ENCODE data around the gene VAV2. TPM values are rescaled to one million over a fixed set of nuclear protein-coding genes. Genes with fewer than 3 reads are reported as not detected.

The VAV2 gene
- total RNA-seq, 1 experiment from 2014 or later = 9.7 TPM

- Histone ChIP-seq H3K27me3 (ENCODE audit: low read length) (no peaks in the 10 kb centered on the region), H3K9me2 (replicated peaks; ENCODE audit: low read length) (no peaks in the 10 kb centered on the region), H3K36me3 (ENCODE audit: low read depth, low read length) (no peaks in the 10 kb centered on the region), H3K4me1 (ENCODE audit: insufficient read depth, low read length) (no peaks in the 10 kb centered on the region), H3F3A (ENCODE audit: low read length, unreplicated experiment) (no peaks in the 10 kb centered on the region), H2AFZ (ENCODE audit: low read length) (no peak overlapping the region), H3K27ac (ENCODE audit: low read length) (no peak overlapping the region), H3K4me2 (ENCODE audit: low read length) (no peak overlapping the region), H3K9ac (ENCODE audit: low read length) (no peak overlapping the region), H4K20me1 (ENCODE audit: low read length) (no peaks in the 10 kb centered on the region), H3K4me3 (ENCODE audit: low read length) (no peak overlapping the region), H3K79me2 (ENCODE audit: low read length) (no peaks in the 10 kb centered on the region), H3K9me3 (ENCODE audit: low read length) (no peaks in the 10 kb centered on the region)
- DNase-seq = no peak
- TF ChIP-seq EZH2phosphoT487 (IDR thresholded peaks at IDR 0.05; ENCODE audit: borderline replicate concordance, low read length) = no peak
- TF ChIP-seq, protein P1, sequence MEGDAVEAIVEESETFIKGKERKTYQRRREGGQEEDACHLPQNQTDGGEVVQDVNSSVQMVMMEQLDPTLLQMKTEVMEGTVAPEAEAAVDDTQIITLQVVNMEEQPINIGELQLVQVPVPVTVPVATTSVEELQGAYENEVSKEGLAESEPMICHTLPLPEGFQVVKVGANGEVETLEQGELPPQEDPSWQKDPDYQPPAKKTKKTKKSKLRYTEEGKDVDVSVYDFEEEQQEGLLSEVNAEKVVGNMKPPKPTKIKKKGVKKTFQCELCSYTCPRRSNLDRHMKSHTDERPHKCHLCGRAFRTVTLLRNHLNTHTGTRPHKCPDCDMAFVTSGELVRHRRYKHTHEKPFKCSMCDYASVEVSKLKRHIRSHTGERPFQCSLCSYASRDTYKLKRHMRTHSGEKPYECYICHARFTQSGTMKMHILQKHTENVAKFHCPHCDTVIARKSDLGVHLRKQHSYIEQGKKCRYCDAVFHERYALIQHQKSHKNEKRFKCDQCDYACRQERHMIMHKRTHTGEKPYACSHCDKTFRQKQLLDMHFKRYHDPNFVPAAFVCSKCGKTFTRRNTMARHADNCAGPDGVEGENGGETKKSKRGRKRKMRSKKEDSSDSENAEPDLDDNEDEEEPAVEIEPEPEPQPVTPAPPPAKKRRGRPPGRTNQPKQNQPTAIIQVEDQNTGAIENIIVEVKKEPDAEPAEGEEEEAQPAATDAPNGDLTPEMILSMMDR (conservative IDR thresholded peaks at IDR 0.05; ENCODE audit: low read depth, low read length) = no peak
- TF ChIP-seq EZH2 (IDR thresholded peaks at IDR 0.05; ENCODE audit: low read length, unreplicated experiment) = no peak
- no TSS peak for BruUV-seq (replicated peaks)
- POLR2A ChIA-PET (ENCODE audit: unreplicated experiment) = no interaction called here
- no peak for ATAC-seq
- CTCF ChIA-PET = no interaction called here
- intact Hi-C loops (cut with micrococcal nuclease) = no loop called here
These were observed 173.7 kb downstream of the VAV2 start for GRCh38 chr9:133818444-133818843.

DNA sequence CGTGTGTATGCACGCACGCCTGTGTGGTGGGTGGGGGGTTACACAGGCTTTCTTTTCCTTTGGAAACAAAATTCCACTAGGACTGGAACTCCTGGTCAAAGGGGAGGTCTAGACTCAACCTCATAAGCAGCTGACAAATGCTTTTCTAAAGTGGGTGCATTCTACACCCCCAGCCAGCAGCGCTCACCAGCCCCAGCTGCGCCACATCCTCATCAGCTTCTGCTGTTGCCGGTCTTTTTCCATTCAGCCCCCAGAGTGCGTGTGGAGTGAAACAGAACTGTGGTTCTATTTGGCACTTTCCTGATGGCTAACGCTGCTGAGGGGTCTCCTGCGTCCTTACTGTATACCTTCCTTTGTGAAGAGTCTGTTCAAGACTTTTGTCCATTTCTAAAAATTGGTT is 176.3 kb downstream of the VAV2 start:
- no peaks in the 10 kb centered on the region for H3F3A ChIP-seq (ENCODE audit: low read length, unreplicated experiment)
- no peak overlapping the region for H3K4me3 ChIP-seq (ENCODE audit: low read length)
- no peak overlapping the region for H3K4me2 ChIP-seq (ENCODE audit: low read length)
- H3K9me3 ChIP-seq (ENCODE audit: low read length) = no peaks in the 10 kb centered on the region
- ChIA-PET CTCF (no interaction called here), POLR2A (ENCODE audit: unreplicated experiment) (no interaction called here)
- H3K27me3 ChIP-seq (ENCODE audit: low read length) = no peaks in the 10 kb centered on the region
- H3K4me1 ChIP-seq (ENCODE audit: insufficient read depth, low read length) = no peaks in the 10 kb centered on the region
- no peaks in the 10 kb centered on the region for H3K36me3 ChIP-seq (ENCODE audit: low read depth, low read length)
- H3K9me2 ChIP-seq (replicated peaks; ENCODE audit: low read length) = no peaks in the 10 kb centered on the region
- no peaks in the 10 kb centered on the region for H4K20me1 ChIP-seq (ENCODE audit: low read length)
- no peaks in the 10 kb centered on the region for H3K79me2 ChIP-seq (ENCODE audit: low read length)
- no peak overlapping the region for H3K27ac ChIP-seq (ENCODE audit: low read length)
- DNase-seq (no peak), ATAC-seq (no peak)
- H2AFZ ChIP-seq (ENCODE audit: low read length) = no peak overlapping the region
- TF ChIP-seq EZH2phosphoT487 (IDR thresholded peaks at IDR 0.05; ENCODE audit: borderline replicate concordance, low read length) (no peak), EZH2 (IDR thresholded peaks at IDR 0.05; ENCODE audit: low read length, unreplicated experiment) (no peak)
- TF ChIP-seq, protein P1 (conservative IDR thresholded peaks at IDR 0.05; ENCODE audit: low read depth, low read length) = no peak
- no TSS peak for BruUV-seq (replicated peaks)
- no peak overlapping the region for H3K9ac ChIP-seq (ENCODE audit: low read length)
- intact Hi-C loops (cut with micrococcal nuclease) = no loop called here

DNA sequence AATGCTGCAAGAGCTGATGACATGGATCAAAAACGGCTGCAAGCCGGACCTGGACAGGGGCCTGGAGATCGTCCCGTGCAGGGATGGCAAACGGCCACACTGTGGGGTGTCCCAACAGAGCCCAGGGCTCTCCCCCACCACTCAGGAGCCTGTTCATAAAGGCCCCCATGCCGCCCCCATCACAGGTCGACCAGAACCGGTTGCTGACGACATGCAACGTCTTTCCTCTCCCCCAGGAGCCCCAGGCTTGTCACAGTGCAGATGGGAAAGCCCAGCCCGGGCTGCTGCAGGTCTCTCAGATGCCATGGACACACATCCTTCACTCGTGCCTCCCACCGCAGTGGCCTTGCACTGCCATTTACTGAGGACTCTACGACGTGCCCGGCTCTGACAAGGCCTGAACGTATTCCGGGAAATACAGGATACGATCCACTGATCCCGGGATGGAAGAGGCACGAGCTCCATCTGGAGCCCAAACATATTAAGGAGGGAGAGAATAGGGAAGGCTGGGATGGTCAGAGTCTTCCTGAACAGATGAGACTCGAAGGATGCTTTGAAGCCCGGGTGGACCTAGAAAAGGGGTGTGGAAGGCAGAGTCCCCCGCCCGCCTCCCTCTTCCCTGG is 177.4 kb downstream of the VAV2 start:
- Histone ChIP-seq H3K9ac (ENCODE audit: low read length) (no peak overlapping the region), H3K4me3 (ENCODE audit: low read length) (no peak overlapping the region), H3K36me3 (ENCODE audit: low read depth, low read length) (no peaks in the 10 kb centered on the region), H2AFZ (ENCODE audit: low read length) (no peak overlapping the region), H4K20me1 (ENCODE audit: low read length) (no peaks in the 10 kb centered on the region), H3K27ac (ENCODE audit: low read length) (no peak overlapping the region), H3K4me1 (ENCODE audit: insufficient read depth, low read length) (no peaks in the 10 kb centered on the region), H3K4me2 (ENCODE audit: low read length) (no peak overlapping the region), H3K9me3 (ENCODE audit: low read length) (no peaks in the 10 kb centered on the region), H3K27me3 (ENCODE audit: low read length) (no peaks in the 10 kb centered on the region), H3F3A (ENCODE audit: low read length, unreplicated experiment) (no peaks in the 10 kb centered on the region), H3K9me2 (replicated peaks; ENCODE audit: low read length) (no peaks in the 10 kb centered on the region), H3K79me2 (ENCODE audit: low read length) (no peaks in the 10 kb centered on the region)
- ChIA-PET POLR2A (ENCODE audit: unreplicated experiment) (no interaction called here), CTCF (no interaction called here)
- no peak for DNase-seq
- ATAC-seq = no peak
- intact Hi-C loops (cut with micrococcal nuclease) = no loop called here
- TF ChIP-seq, protein P1 (conservative IDR thresholded peaks at IDR 0.05; ENCODE audit: low read depth, low read length) = no peak
- TF ChIP-seq EZH2 (IDR thresholded peaks at IDR 0.05; ENCODE audit: low read length, unreplicated experiment) = no peak
- TF ChIP-seq EZH2phosphoT487 (IDR thresholded peaks at IDR 0.05; ENCODE audit: borderline replicate concordance, low read length) = no peak
- no TSS peak for BruUV-seq (replicated peaks)
